Kidney (tissue), 14 donors: Measurements from ENCODE around the gene ADAMTS14. TPM values are rescaled to one million over a fixed set of nuclear protein-coding genes. Genes with fewer than 3 reads are reported as not detected.

ENCODE experiments used
- DNase-seq, 5 donors: peaks; one replicate each; pipeline ENCODE4 v3.0.0-alpha.2; 2013 to 2020
- FAIRE-seq: peaks from 2 replicates; lab custom pipeline; 2012; peaks lifted over from hg19 to GRCh38; lab: Jason Lieb, UNC
- H3K27ac ChIP-seq, 2 donors: one replicate each; pipeline ENCODE4 v1.7.0; 2013; ENCODE audit warnings: low read depth in 2 of 2, low read length in 2 of 2, inconsistent platforms in 1 of 2
- H3K27me3 ChIP-seq: one replicate; pipeline ENCODE4 v1.7.1; 2013; ENCODE audit warnings: low read length, inconsistent platforms; ENCODE audit not compliant: control insufficient read depth, insufficient read depth
- H3K36me3 ChIP-seq, 3 donors: one replicate each; pipeline versions ENCODE4 v1.7.0 to v1.7.1; 2013; ENCODE audit warnings: low read length in 3 of 3, control low read depth in 1 of 3, inconsistent platforms in 1 of 3; ENCODE audit not compliant: insufficient read depth in 3 of 3, control insufficient read depth in 2 of 3
- H3K4me1 ChIP-seq, 3 donors: one replicate each; pipeline versions ENCODE4 v1.7.0 to v1.7.1; 2013; ENCODE audit warnings: low read length in 3 of 3, inconsistent platforms in 1 of 3, low read depth in 1 of 3; ENCODE audit not compliant: control insufficient read depth in 2 of 3, insufficient read depth in 2 of 3
- H3K4me3 ChIP-seq, 3 donors: one replicate each; pipeline versions ENCODE4 v1.7.0 to v1.8.1; 2013; ENCODE audit warnings: low read length in 3 of 3, control low read depth in 1 of 3, inconsistent platforms in 1 of 3
- H3K9ac ChIP-seq, 3 donors: one replicate each; pipeline versions ENCODE4 v1.7.0 to v1.7.1; 2013; ENCODE audit warnings: low read length in 3 of 3, control low read depth in 1 of 3, inconsistent platforms in 1 of 3
- H3K9me3 ChIP-seq, 3 donors: one replicate each; pipeline versions ENCODE4 v1.7.0 to v1.7.1; 2013; ENCODE audit warnings: low read length in 3 of 3, control low read depth in 1 of 3, inconsistent platforms in 1 of 3; ENCODE audit not compliant: control insufficient read depth in 2 of 3, insufficient read depth in 1 of 3
- intact Hi-C: fragments of 100-400 bp; cut with DNase I; formaldehyde crosslinking; loops from one replicate; pipeline ENCODE4 v1.11.1; 2022
- polyA plus RNA-seq: library from polyadenylated mRNA; stranded (reverse); fragments of 350-450 nt; fragmentation: Illumina TruSeq; extraction: RNeasy Lipid Tissue Mini Kit (QIAGEN cat#74804); gene quantifications from one replicate; pipeline ENCODE4 v1.2.3, GENCODE V29; 2014; ENCODE audit warnings: low read depth, low replicate concordance; ENCODE audit not compliant: insufficient read depth
- total RNA-seq: library from RNA; stranded (reverse); fragmentation: NEBNext Ultra II Directional; extraction: Animal tissue kit (Norgen Biotek cat#: 25700); gene quantifications from one replicate; pipeline ENCODE4 v1.2.1, GENCODE V29; 2021
- TF ChIP-seq, protein P1 (sequence below): IDR thresholded peaks from 3 replicates; pipeline ENCODE4 v1.5.1; 2012; ENCODE audit warnings: mild to moderate bottlenecking, moderate library complexity, borderline replicate concordance; ENCODE audit not compliant: insufficient read depth; ENCODE audit errors: extremely low read depth
- donor health status: control.
- donor health status: control.
- donor health status: control.
- donor health status: control.
- donor health status: control.
- donor health status: DM: yes; HTN: yes; CAD: no.
- donor health status: Normal renal cell carcinoma (clear cell type).

The ADAMTS14 gene
- total and polyA plus RNA-seq, 2 donors from 2014 or later = 0.47 TPM; not detected in 1

DNA sequence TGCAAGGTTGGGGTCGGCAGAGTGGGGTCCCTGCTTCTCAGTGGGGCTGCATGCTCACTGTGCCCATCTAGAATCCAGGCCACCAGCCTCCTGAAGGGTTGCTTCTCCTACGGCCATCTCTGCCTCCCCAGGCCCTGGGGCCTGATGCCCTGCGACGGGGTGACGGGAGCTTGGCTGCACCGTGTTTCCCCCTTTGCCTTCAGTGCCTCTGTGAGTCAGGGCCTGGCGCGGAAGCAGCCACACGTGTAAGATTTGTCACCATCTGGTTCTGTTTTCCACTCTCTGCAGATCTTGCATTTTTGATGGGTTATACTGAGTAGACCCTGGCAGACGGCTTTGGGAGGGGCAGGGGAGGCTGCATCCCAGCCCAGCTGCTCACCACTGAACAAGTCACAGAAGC lies 7.2 kb downstream of the ADAMTS14 start:
- DNase-seq = no peak
- no peaks in the 10 kb centered on the region for H3K27me3 ChIP-seq
- H3K4me1 ChIP-seq = peaks cover 0 to 2% (median 2%) of the 10 kb centered on the region in 3 donors
- H3K36me3 ChIP-seq = no peaks in the 10 kb centered on the region
- intact Hi-C loops = no loop called here
- H3K9ac ChIP-seq = no peak overlapping the region
- H3K9me3 ChIP-seq = no peaks in the 10 kb centered on the region
- TF ChIP-seq, protein P1, sequence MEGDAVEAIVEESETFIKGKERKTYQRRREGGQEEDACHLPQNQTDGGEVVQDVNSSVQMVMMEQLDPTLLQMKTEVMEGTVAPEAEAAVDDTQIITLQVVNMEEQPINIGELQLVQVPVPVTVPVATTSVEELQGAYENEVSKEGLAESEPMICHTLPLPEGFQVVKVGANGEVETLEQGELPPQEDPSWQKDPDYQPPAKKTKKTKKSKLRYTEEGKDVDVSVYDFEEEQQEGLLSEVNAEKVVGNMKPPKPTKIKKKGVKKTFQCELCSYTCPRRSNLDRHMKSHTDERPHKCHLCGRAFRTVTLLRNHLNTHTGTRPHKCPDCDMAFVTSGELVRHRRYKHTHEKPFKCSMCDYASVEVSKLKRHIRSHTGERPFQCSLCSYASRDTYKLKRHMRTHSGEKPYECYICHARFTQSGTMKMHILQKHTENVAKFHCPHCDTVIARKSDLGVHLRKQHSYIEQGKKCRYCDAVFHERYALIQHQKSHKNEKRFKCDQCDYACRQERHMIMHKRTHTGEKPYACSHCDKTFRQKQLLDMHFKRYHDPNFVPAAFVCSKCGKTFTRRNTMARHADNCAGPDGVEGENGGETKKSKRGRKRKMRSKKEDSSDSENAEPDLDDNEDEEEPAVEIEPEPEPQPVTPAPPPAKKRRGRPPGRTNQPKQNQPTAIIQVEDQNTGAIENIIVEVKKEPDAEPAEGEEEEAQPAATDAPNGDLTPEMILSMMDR = no peak
- H3K27ac ChIP-seq = no peak overlapping the region
- no peak for FAIRE-seq
- no peak overlapping the region for H3K4me3 ChIP-seq

GRCh38 chr10:70680899-70681730 lies 8.8 kb downstream of the ADAMTS14 start:
- no peaks in the 10 kb centered on the region for H3K9me3 ChIP-seq
- intact Hi-C loops = no loop called here
- no peak overlapping the region for H3K4me3 ChIP-seq
- DNase-seq = no peak
- H3K27ac ChIP-seq = no peak overlapping the region
- no peaks in the 10 kb centered on the region for H3K27me3 ChIP-seq
- TF ChIP-seq, protein P1 = no peak
- H3K9ac ChIP-seq = no peak overlapping the region
- peaks cover 0 to 2% (median 2%) of the 10 kb centered on the region in 3 donors for H3K4me1 ChIP-seq
- H3K36me3 ChIP-seq = no peaks in the 10 kb centered on the region
- FAIRE-seq = no peak

- H3K4me1 ChIP-seq = peaks cover 0 to 2% (median 2%) of the 10 kb centered on the region in 3 donors
- H3K36me3 ChIP-seq = no peaks in the 10 kb centered on the region
- no peaks in the 10 kb centered on the region for H3K27me3 ChIP-seq
- no peak overlapping the region for H3K27ac ChIP-seq
- DNase-seq = no peak
- H3K4me3 ChIP-seq = no peak overlapping the region
- H3K9me3 ChIP-seq = no peaks in the 10 kb centered on the region
- FAIRE-seq = no peak
- TF ChIP-seq, protein P1 = no peak
- intact Hi-C loops = no loop called here
- no peak overlapping the region for H3K9ac ChIP-seq
These were observed 9.4 kb downstream of the ADAMTS14 start for GRCh38 chr10:70681731-70682005.
